Vagina (tissue), 2 donors: ENCODE results near the gene MRPL10.

Experiments
- CTCF ChIP-seq, 3 experiments: fragments of 450-650 bp in 2 of 3; fragments of 200-600 bp in 1 of 3; sonication (generic) in 1 of 3; IDR thresholded peaks; one replicate each; pipeline ENCODE4 v1.5.1; 2017 to 2019; ENCODE audit warnings: antibody characterized with exemption in 3 of 3, mild to moderate bottlenecking in 2 of 3, moderate library complexity in 2 of 3
- POLR2A ChIP-seq, 2 donors: fragments of 450-650 bp; IDR thresholded peaks; one replicate each; pipeline ENCODE4 v1.6.1; 2017; ENCODE audit warnings: antibody characterized with exemption in 2 of 2, mild to moderate bottlenecking in 2 of 2, moderate library complexity in 2 of 2
- POLR2AphosphoS5 ChIP-seq, 2 donors: sonication (generic); formaldehyde crosslinking; IDR thresholded peaks; one replicate each; pipeline ENCODE4 v1.9.0; 2017; ENCODE audit warnings: antibody characterized with exemption in 2 of 2, mild to moderate bottlenecking in 2 of 2, low read depth in 1 of 2; ENCODE audit not compliant: insufficient read depth in 1 of 2

DNA sequence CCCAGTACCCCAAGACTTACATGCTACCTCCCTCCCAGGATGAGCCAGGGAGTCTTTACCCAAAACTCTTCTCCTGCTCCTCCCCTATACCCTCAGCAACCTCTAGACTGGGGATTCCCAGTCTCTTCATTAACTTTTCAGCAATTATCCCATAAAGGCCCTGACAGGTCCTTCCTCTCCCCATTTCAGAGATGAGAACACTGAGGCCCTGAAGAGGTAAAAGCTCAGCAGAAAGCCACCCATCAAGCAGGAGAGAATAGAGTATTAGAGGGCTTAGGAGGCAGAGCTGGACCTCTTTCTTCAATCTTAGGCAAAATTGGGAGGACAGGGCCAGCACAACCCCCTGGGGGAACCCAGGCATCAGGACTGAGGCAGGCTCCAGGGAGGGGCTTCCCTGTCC, 25.5 kb upstream of the MRPL10 start:
- TF ChIP-seq POLR2AphosphoS5 (IDR thresholded peaks at IDR 0.05; ENCODE audit: insufficient read depth in 1 of 2, low read depth in 1 of 2) (no peak), CTCF (IDR thresholded peaks at IDR 0.05) (no peak), POLR2A (IDR thresholded peaks at IDR 0.05) (no peak)
